ENCODE measurements around the gene SLC23A1.

GRCh38 chr5:139340051-139340450 is 43.0 kb downstream of the SLC23A1 start:
- TF ChIP-seq CTCF (conservative IDR thresholded peaks at IDR 0.05; ENCODE audit: low read depth, low read length) (no peak), EZH2 (IDR thresholded peaks at IDR 0.05; ENCODE audit: borderline replicate concordance, low read depth, low read length, poor library complexity, severe bottlenecking) (no peak)

Data from A673 (cell line).